Ishikawa (cell line): ENCODE measurements around the gene PADI6.

Experiments
- CEBPB ChIP-seq: IDR thresholded peaks from 2 replicates; pipeline ENCODE4 v1.6.1; 2012
- CREB1 ChIP-seq: IDR thresholded peaks from 2 replicates; pipeline ENCODE4 v1.6.1; 2012; ENCODE audit warnings: low read depth
- EGR1 ChIP-seq: IDR thresholded peaks from 2 replicates; pipeline ENCODE4 v1.6.1; 2012
- EP300 ChIP-seq: IDR thresholded peaks from 2 replicates; pipeline ENCODE4 v1.6.1; 2012; ENCODE audit warnings: borderline replicate concordance
- FOXM1 ChIP-seq: IDR thresholded peaks from 2 replicates; pipeline ENCODE4 v1.6.1; 2012; ENCODE audit warnings: low read depth, borderline replicate concordance
- NFIC ChIP-seq: IDR thresholded peaks from 2 replicates; pipeline ENCODE4 v1.6.1; 2012
- RAD21 ChIP-seq: IDR thresholded peaks from 2 replicates; pipeline ENCODE4 v1.6.1; 2012; ENCODE audit warnings: low read depth
- TAF1 ChIP-seq: IDR thresholded peaks from 2 replicates; pipeline ENCODE4 v1.6.1; 2012; ENCODE audit warnings: low read depth, mild to moderate bottlenecking
- TCF12 ChIP-seq: IDR thresholded peaks from 2 replicates; pipeline ENCODE4 v1.6.1; 2012; ENCODE audit warnings: low read depth
- TEAD4 ChIP-seq: IDR thresholded peaks from 2 replicates; pipeline ENCODE4 v1.6.1; 2012
- YY1 ChIP-seq: IDR thresholded peaks from 2 replicates; pipeline ENCODE4 v1.6.1; 2012; ENCODE audit warnings: low read depth
- ZBTB7A ChIP-seq: IDR thresholded peaks from 2 replicates; pipeline ENCODE4 v1.6.1; 2012; ENCODE audit warnings: low read depth
- TF ChIP-seq, protein P1 (sequence below): IDR thresholded peaks from 2 replicates; pipeline ENCODE4 v1.6.1; 2012; ENCODE audit warnings: low read depth, mild to moderate bottlenecking
- TF ChIP-seq, protein P2 (sequence below): IDR thresholded peaks from 2 replicates; pipeline ENCODE4 v1.6.1; 2012
- TF ChIP-seq, protein P3 (sequence below): IDR thresholded peaks from 2 replicates; pipeline ENCODE4 v1.6.1; 2012

The PADI6 gene

DNA sequence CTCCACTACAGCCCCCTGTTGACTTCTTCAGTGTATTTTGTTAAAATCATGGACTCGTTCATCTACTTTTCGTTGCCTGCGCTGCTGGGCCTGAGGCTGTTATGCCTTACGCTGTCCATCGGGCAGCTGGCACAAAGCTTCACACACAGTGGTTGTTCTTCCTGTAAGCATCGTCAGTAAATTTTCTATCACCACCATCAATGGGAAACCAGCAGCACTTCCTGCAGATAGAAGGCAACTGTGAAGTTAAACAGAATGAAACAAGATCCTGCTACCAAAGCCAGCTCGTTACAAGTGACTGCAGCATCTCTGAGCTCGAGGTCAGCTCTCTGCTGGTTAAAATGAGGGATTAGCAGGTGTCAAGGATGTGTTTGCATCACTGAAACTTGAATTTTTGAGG lies 21.9 kb upstream of the PADI6 start:
- no peak for TF ChIP-seq CREB1

DNA sequence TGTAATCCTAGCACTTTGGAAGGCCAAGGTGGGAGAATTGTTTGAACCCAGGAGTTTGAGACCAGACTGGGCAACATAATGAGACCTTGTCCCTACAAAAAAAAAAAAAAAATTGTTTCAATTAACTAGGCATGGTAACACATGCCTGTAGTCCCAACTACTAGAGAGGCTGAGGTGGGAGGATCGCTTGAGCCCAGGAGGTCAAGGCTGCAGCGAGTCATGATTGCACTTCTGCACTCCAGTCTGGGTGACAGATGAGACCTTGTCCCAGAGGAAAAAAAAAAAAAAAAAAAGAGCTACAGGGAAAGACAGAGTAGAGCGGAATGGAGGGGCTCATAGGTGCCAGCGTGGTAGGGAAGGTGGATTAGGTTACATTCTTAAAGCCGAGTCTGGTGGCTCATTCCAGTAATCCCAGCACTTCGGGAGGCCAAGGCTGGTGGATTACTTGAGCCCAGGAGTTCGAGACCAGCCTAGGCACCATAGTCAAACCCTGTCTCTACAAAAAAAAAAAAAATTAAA lies 21.0 kb upstream of the PADI6 start:
- TF ChIP-seq RAD21 (no peak), TAF1 (no peak), CEBPB (no peak), CREB1 (no peak), ZBTB7A (no peak), TCF12 (no peak), YY1 (no peak), NFIC (no peak)
- TF ChIP-seq, protein P1, sequence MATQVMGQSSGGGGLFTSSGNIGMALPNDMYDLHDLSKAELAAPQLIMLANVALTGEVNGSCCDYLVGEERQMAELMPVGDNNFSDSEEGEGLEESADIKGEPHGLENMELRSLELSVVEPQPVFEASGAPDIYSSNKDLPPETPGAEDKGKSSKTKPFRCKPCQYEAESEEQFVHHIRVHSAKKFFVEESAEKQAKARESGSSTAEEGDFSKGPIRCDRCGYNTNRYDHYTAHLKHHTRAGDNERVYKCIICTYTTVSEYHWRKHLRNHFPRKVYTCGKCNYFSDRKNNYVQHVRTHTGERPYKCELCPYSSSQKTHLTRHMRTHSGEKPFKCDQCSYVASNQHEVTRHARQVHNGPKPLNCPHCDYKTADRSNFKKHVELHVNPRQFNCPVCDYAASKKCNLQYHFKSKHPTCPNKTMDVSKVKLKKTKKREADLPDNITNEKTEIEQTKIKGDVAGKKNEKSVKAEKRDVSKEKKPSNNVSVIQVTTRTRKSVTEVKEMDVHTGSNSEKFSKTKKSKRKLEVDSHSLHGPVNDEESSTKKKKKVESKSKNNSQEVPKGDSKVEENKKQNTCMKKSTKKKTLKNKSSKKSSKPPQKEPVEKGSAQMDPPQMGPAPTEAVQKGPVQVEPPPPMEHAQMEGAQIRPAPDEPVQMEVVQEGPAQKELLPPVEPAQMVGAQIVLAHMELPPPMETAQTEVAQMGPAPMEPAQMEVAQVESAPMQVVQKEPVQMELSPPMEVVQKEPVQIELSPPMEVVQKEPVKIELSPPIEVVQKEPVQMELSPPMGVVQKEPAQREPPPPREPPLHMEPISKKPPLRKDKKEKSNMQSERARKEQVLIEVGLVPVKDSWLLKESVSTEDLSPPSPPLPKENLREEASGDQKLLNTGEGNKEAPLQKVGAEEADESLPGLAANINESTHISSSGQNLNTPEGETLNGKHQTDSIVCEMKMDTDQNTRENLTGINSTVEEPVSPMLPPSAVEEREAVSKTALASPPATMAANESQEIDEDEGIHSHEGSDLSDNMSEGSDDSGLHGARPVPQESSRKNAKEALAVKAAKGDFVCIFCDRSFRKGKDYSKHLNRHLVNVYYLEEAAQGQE = no peak
- TF ChIP-seq, protein P2, sequence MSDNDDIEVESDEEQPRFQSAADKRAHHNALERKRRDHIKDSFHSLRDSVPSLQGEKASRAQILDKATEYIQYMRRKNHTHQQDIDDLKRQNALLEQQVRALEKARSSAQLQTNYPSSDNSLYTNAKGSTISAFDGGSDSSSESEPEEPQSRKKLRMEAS = no peak
- TF ChIP-seq, protein P3, sequence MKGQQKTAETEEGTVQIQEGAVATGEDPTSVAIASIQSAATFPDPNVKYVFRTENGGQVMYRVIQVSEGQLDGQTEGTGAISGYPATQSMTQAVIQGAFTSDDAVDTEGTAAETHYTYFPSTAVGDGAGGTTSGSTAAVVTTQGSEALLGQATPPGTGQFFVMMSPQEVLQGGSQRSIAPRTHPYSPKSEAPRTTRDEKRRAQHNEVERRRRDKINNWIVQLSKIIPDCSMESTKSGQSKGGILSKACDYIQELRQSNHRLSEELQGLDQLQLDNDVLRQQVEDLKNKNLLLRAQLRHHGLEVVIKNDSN = no peak

DNA sequence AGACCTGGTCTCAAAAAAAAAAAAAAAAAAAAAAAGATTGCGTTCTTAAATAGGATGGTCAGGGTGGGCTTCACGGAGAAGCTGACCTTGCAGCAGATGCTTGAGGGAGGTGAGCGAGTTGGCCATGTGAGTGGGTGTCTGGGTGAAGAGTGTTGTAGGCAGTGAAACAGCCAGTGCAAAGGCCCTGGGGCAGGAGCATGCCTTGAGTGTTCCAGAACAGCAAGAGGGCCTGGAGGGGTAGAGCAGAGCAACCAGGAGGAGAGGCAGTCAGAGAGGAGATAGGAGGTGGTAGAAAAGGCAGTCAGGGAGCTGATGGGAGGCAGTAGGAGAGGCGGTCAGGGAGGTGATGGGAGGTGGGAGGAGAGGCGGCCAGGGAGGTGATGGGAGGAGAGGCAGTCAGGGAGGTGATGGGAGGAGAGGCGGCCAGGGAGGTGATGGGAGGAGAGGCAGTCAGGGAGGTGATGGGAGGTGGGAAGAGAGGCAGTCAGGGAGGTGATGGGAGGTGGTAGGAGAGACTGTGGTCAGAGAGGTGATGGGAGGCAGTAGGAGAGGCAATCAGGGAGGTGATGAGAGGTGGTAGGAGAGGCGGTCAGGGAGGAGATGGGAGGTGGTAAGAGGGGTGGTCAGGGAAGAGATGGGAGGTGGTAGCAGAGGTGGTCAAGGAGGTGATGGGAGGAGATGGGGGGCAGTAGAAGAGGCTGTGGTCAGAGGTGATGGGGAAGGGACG lies 20.2 kb upstream of the PADI6 start:
- TF ChIP-seq YY1 = no peak
- TF ChIP-seq RAD21 = no peak
- TF ChIP-seq TAF1 = no peak
- no peak for TF ChIP-seq CREB1
- TF ChIP-seq, protein P2 = no peak
- TF ChIP-seq, protein P1 = no peak

DNA sequence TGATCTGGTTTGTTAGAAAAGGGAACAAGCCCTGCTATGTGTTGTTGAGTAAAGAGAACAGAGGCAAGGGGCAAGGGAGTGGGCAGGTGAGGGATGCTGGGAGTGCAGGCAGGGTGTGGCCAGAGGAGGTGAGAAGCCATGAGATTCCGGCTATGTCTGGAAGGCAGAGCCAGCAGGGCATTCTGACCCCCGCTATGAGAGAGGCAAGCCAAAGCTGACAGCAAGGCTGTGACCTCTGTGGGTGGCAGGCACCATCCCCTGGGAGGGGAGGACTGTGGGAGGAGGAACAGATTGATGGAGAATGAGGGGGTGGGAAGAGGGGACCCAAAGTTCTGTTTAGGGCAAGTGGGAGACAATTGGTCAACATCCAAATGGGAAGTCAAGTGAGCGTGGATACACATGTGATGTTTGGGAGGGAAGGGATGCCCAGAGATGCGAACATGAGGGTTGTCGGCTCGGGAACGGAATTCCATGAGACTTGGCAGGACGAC lies 19.5 kb upstream of the PADI6 start:
- no peak for TF ChIP-seq YY1
- TF ChIP-seq NFIC = no peak
- no peak for TF ChIP-seq TAF1
- no peak for TF ChIP-seq RAD21
- no peak for TF ChIP-seq CEBPB
- TF ChIP-seq TEAD4 = no peak
- TF ChIP-seq FOXM1 = no peak
- no peak for TF ChIP-seq TCF12
- TF ChIP-seq CREB1 = no peak
- TF ChIP-seq, protein P2 = no peak
- TF ChIP-seq EGR1 = no peak

DNA sequence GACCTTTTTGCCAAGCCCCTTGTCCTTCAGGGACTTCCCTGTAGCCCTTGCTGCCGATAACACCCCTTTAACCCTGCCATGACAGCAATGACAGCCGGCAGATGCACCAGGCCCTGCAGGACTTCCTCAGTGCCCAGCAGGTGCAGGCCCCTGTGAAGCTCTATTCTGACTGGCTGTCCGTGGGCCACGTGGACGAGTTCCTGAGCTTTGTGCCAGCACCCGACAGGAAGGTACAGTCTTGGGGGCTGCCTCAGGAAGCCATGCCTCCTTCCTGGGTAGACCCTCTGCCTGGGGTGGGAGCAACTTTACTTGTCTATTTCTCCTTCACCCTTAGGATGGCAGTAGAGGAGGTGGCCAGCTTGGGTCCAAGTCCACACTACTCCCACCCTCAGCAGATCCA lies 16.1 kb upstream of the PADI6 start:
- TF ChIP-seq CREB1 (no peak), FOXM1 (no peak), TAF1 (no peak), EP300 (no peak), NFIC (no peak), RAD21 (no peak), TEAD4 (no peak)
- TF ChIP-seq, protein P2 = no peak

DNA sequence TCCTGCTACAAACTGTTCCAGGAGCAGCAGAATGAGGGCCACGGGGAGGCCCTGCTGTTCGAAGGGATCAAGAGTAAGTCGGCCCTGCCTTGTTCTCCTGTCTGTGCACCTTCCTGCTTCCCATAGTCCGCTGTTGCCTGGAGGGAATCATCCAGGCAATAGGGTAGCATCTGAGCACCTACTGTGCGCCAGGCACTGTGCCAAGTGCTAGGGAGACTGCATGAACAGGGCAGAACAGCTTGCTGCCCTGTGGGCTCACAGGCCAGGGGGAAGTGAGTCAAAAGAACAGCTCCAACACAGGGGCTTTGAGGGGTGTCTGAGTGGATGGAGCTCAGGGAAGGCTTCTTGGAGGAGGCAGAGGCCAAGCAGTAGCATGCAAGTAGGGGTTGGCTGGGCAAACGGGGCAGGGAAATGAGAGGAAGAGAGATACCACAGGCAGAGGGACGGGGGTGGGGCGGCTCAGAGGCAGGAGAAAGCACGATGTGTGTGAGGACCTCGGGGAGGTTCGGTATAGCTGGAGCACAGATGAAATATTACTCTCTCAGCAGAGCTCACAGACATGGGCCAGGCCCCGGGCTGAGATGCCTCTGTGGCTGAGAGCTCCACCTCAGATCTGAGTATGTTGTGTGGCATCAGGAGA lies 15.5 kb upstream of the PADI6 start:
- no peak for TF ChIP-seq YY1

DNA sequence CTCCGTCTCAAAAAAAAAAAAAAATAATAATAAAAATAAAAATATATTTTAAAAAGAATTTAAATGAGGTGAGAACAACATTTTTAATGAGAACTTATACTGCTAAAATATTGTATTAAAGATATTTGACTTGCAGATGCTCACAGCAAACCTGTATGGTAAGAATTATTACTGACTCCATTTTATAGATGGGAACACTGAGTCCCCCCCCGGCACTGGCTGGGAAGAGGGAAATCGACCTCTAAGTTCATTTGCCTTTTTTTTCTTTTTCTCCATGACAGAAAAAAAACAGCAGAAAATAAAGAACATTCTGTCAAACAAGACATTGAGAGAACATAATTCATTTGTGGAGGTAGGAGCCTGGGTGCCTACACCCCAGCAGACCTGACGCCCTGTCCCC lies 13.4 kb upstream of the PADI6 start:
- no peak for TF ChIP-seq TAF1
- TF ChIP-seq TEAD4 = no peak
- TF ChIP-seq NFIC = no peak
- no peak for TF ChIP-seq ZBTB7A
- TF ChIP-seq CREB1 = no peak
- TF ChIP-seq, protein P2 = no peak
- no peak for TF ChIP-seq YY1
- TF ChIP-seq FOXM1 = no peak
- TF ChIP-seq, protein P1 = no peak
- TF ChIP-seq, protein P3 = no peak
- TF ChIP-seq CEBPB = no peak
- TF ChIP-seq EGR1 = no peak
- TF ChIP-seq RAD21 = no peak
- no peak for TF ChIP-seq EP300
